Hippocampal formation (tissue), 2 donors: Measurements from ENCODE around the gene EPSTI1.
"Not testable (repeated sequence)": the region's sequence is repeated elsewhere in the genome, so short reads cannot be mapped to it uniquely, and the experiment has no call there.

Experiments used
- DNase-seq, 2 donors: peaks; one replicate each; lab custom pipeline; 2025; lab: John Stamatoyannopoulos, UW

The EPSTI1 gene

GRCh38 chr13:43005460-43006236 is 13.6 kb upstream of the EPSTI1 start:
- DNase-seq, result no peak

GRCh38 chr13:43003729-43004128 is 11.7 kb upstream of the EPSTI1 start:
- DNase-seq, result no peak

- no peak for DNase-seq
These were observed 11.0 kb upstream of the EPSTI1 start for GRCh38 chr13:43003010-43003409.

GRCh38 chr13:43002021-43002420 is 10.0 kb upstream of the EPSTI1 start:
- DNase-seq, result no peak

GRCh38 chr13:43000676-43001075 is 8.6 kb upstream of the EPSTI1 start:
- DNase-seq, result no peak

GRCh38 chr13:42999491-42999890 is 7.5 kb upstream of the EPSTI1 start:
- no peak for DNase-seq

- DNase-seq, result no peak
These were observed 5.3 kb upstream of the EPSTI1 start for GRCh38 chr13:42997381-42997780.

- DNase-seq, result no peak
These were observed 4.5 kb upstream of the EPSTI1 start for GRCh38 chr13:42996584-42996983.

- DNase-seq, result no peak
These were observed 2.8 kb upstream of the EPSTI1 start for GRCh38 chr13:42994878-42995277.

- no peak for DNase-seq
These were observed 702 bp upstream of the EPSTI1 start for GRCh38 chr13:42992764-42993122.

GRCh38 chr13:42991233-42991897 is 676 bp downstream of the EPSTI1 start:
- not testable (repeated sequence) for DNase-seq

- peak in 1 of 2 donors; percentile 50 for DNase-seq
These were observed 1.5 kb downstream of the EPSTI1 start for GRCh38 chr13:42990291-42991232.

GRCh38 chr13:42986176-42986574 is 5.9 kb downstream of the EPSTI1 start:
- DNase-seq, result no peak

- DNase-seq, result no peak
These were observed 6.5 kb downstream of the EPSTI1 start for GRCh38 chr13:42985312-42986175.

- no peak for DNase-seq
These were observed 7.3 kb downstream of the EPSTI1 start for GRCh38 chr13:42984691-42985090.

- no peak for DNase-seq
These were observed 8.0 kb downstream of the EPSTI1 start for GRCh38 chr13:42984026-42984425.

GRCh38 chr13:42981853-42982252 is 10.2 kb downstream of the EPSTI1 start:
- no peak for DNase-seq

GRCh38 chr13:42981317-42981716 is 10.7 kb downstream of the EPSTI1 start:
- DNase-seq, result no peak

- no peak for DNase-seq
These were observed 14.8 kb downstream of the EPSTI1 start for GRCh38 chr13:42977219-42977659.

- no peak for DNase-seq
These were observed 16.0 kb downstream of the EPSTI1 start for GRCh38 chr13:42976066-42976465.

- no peak for DNase-seq
These were observed 18.5 kb downstream of the EPSTI1 start for GRCh38 chr13:42973581-42973980.
